GM21737 (cell line): ENCODE results near the gene SLC25A5.
A peak's percentile ranks its signal among the peaks of the same experiment; 100 is the strongest.
"Not testable (repeated sequence)": the region's sequence is repeated elsewhere in the genome, so short reads cannot be mapped to it uniquely, and the experiment has no call there.

Experiments
- ATAC-seq: cut with Tn5 transposase; IDR thresholded peaks from one replicate; pipeline ENCODE4 v1.9.1; 2021; ENCODE audit warnings: mild to moderate bottlenecking, moderate library complexity; ENCODE audit not compliant: unreplicated experiment

Gene SLC25A5

GRCh38 chrX:119475389-119476101 lies 7.3 kb downstream of the SLC25A5 start:
- ATAC-seq: no peak

- no peak for ATAC-seq
Observed at GRCh38 chrX:119477812-119478232, 9.6 kb downstream of the SLC25A5 start.

- no peak for ATAC-seq
Observed at GRCh38 chrX:119478504-119478903, 10.3 kb downstream of the SLC25A5 start.

GRCh38 chrX:119479845-119480244 lies 11.6 kb downstream of the SLC25A5 start:
- no peak for ATAC-seq

GRCh38 chrX:119481323-119481801 lies 13.1 kb downstream of the SLC25A5 start:
- ATAC-seq: no peak

- ATAC-seq: no peak
Observed at GRCh38 chrX:119482041-119482440, 13.8 kb downstream of the SLC25A5 start.

- ATAC-seq: peak; percentile 87
Observed at GRCh38 chrX:119482481-119483480, 14.5 kb downstream of the SLC25A5 start.

GRCh38 chrX:119486745-119487144 lies 18.5 kb downstream of the SLC25A5 start:
- no peak for ATAC-seq

GRCh38 chrX:119487766-119488165 lies 19.5 kb downstream of the SLC25A5 start:
- ATAC-seq: not testable (repeated sequence)

GRCh38 chrX:119488749-119489148 lies 20.5 kb downstream of the SLC25A5 start:
- no peak for ATAC-seq

GRCh38 chrX:119489212-119490074 lies 21.2 kb downstream of the SLC25A5 start:
- ATAC-seq: no peak

GRCh38 chrX:119492463-119492862 lies 24.2 kb downstream of the SLC25A5 start:
- no peak for ATAC-seq

- not testable (repeated sequence) for ATAC-seq
Observed at GRCh38 chrX:119493851-119494495, 25.7 kb downstream of the SLC25A5 start.

GRCh38 chrX:119495734-119496726 lies 27.8 kb downstream of the SLC25A5 start:
- ATAC-seq: no peak

- no peak for ATAC-seq
Observed at GRCh38 chrX:119497185-119497584, 28.9 kb downstream of the SLC25A5 start.

GRCh38 chrX:119500061-119500800 lies 32.0 kb downstream of the SLC25A5 start:
- ATAC-seq: no peak

GRCh38 chrX:119501511-119502148 lies 33.4 kb downstream of the SLC25A5 start:
- no peak for ATAC-seq
